Lower leg skin (tissue), 4 donors: ENCODE measurements around the gene ANKRD34A. TPM values are rescaled to one million over a fixed set of nuclear protein-coding genes. Genes with fewer than 3 reads are reported as not detected.

Source experiments
- DNase-seq, 2 donors: peaks; one replicate each; pipeline ENCODE4 v3.0.0-alpha.2; 2019; ENCODE audit warnings: low spot score in 2 of 2
- H3K4me3 ChIP-seq: fragments of 200-600 bp; sonication (generic); 2 replicates; pipeline ENCODE4 v1.5.1; 2017; ENCODE audit warnings: mild to moderate bottlenecking, low read depth; ENCODE audit not compliant: poor library complexity, severe bottlenecking
- POLR2A ChIP-seq, 2 donors: fragments of 450-650 bp; IDR thresholded peaks; one replicate each; pipeline ENCODE4 v1.6.1; 2016 to 2017; ENCODE audit warnings: antibody characterized with exemption in 2 of 2, mild to moderate bottlenecking in 1 of 2, moderate library complexity in 1 of 2
- WGBS, 2 donors: methylation state at CpG; one replicate each; pipeline ENCODE4 v1.1.5; 2018; 5-methylcytosine and 5-hydroxymethylcytosine counted together
- intact Hi-C: fragments of 100-400 bp; cut with DNase I; formaldehyde crosslinking; loops from one replicate; pipeline ENCODE4 v1.15.0; 2023; ENCODE audit warnings: low total_unique reads
- total RNA-seq, 4 donors: library from RNA; depleted of rRNA; stranded (reverse); fragments of >200 nt; gene quantifications; one replicate each; pipeline ENCODE4 v1.1.0, GENCODE V29; 2016
- TF ChIP-seq, protein P1 (sequence below), 3 donors: fragments of 450-650 bp; IDR thresholded peaks; one replicate each; pipeline ENCODE4 v1.5.1; 2016; ENCODE audit warnings: antibody characterized with exemption in 3 of 3, mild to moderate bottlenecking in 3 of 3, moderate library complexity in 2 of 3

Gene ANKRD34A
- total RNA-seq, 4 donors from 2014 or later, result 0.12 to 1.3 (median 0.39) TPM

DNA sequence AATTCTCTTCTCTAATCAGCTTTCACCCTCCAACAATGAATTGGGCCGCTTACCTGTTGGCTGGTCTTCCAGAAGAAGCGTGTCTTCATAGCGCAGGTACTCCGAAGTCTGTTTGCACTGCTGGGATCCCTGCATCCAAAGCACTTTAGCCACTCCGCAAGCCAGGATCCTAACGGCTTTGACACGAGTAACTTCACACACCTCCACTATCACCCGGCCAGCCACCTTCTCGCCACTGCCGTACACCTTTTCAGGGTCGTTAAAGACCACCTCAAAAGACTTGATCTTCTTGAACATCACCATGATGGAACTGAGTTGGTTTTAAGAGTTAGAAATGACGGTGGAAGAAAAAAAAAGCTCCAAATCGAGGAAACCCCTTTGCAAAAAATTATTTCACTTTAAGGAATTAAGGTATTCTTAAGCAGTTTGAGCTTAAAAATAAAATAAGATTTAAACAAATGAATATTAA lies 31.6 kb upstream of the ANKRD34A start:
- intact Hi-C loops, result no loop called here
- TF ChIP-seq POLR2A (IDR thresholded peaks at IDR 0.05), result no peak
- TF ChIP-seq, protein P1, sequence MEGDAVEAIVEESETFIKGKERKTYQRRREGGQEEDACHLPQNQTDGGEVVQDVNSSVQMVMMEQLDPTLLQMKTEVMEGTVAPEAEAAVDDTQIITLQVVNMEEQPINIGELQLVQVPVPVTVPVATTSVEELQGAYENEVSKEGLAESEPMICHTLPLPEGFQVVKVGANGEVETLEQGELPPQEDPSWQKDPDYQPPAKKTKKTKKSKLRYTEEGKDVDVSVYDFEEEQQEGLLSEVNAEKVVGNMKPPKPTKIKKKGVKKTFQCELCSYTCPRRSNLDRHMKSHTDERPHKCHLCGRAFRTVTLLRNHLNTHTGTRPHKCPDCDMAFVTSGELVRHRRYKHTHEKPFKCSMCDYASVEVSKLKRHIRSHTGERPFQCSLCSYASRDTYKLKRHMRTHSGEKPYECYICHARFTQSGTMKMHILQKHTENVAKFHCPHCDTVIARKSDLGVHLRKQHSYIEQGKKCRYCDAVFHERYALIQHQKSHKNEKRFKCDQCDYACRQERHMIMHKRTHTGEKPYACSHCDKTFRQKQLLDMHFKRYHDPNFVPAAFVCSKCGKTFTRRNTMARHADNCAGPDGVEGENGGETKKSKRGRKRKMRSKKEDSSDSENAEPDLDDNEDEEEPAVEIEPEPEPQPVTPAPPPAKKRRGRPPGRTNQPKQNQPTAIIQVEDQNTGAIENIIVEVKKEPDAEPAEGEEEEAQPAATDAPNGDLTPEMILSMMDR (IDR thresholded peaks at IDR 0.05), result no peak
- H3K4me3 ChIP-seq, result peak overlapping the region; percentile 75
- 0 to 1% methylated on average over 13 of the region's 13 CpGs for WGBS, 2 donors
- DNase-seq, result peak in 1 of 2 donors; percentile 85

DNA sequence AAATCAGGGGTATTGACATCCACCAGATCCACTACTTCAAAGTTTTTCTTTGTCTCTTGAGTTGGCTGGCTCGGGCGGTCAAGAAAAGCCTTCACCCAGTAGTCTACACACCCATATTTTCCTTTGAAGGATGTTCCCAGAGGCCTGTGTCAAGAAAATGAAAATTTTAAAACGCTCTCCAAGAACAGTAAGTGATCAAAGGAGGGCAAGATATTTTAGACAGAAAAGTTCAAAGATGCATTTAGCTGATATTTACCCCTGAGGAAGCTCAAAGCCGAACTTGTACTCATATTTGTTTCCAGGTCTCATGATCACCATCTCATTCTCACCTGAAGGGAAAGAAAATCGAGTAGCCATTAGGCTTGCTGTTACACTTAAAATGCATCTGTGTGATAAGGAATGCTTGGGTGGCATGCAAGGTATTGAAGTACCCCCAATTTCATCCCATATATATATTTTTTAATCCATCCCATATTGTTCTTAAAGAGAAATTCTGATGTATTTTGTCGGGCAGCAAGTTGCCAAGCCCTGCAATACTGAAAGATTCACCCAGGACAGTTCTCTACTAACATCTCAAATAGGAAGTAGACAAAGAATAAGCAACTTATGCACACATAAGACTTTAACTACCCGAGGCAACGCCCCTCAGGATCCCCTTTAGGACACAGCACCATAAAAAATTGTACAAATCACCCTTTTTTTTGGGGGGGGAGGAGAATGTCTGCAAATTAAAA lies 30.9 kb upstream of the ANKRD34A start:
- peak overlapping the region; percentile 75 for H3K4me3 ChIP-seq
- TF ChIP-seq, protein P1 (IDR thresholded peaks at IDR 0.05), result no peak
- no peak for TF ChIP-seq POLR2A (IDR thresholded peaks at IDR 0.05)
- 0 to 3% methylated on average over 8 of the region's 8 CpGs for WGBS, 2 donors
- peak in 1 of 2 donors; percentile 23 for DNase-seq
- intact Hi-C loops, result no loop called here

DNA sequence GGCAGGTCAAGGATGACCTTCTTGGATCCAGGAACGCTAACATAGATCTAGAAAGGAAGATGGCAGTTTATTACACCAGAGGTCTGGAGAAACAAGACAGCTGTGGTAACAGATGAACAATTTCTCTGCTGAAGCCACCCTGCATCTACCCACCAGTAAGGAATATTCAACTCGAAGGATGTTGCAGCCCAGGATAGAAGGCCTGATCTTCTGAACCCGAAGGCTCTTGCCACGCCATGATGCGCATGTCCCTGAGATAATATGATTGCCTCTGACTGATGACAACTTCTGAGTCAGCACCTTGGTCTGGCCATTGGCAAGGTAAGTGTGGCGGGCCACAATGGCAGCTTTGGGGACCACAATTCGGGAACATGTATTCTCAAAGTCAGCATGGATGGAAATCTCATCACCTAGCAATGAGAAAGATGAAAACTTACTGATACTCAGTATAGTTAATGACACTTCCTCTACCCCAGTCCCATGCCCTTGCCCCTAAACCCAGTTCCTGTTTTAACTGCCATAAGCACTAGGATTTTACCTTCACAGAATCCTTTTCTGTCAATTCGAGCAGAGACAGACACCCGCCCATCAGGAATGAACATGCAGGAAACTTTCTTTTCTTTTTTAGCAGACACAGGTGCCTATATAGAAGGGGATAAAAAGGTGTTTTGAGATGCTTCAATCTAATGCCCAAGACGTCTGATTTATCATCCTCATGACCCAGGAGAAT lies 30.2 kb upstream of the ANKRD34A start:
- DNase-seq, result no peak
- intact Hi-C loops, result no loop called here
- WGBS, 2 donors, result 16 to 23% methylated on average over 10 of the region's 10 CpGs
- H3K4me3 ChIP-seq, result peak overlapping the region; percentile 75
- TF ChIP-seq POLR2A (IDR thresholded peaks at IDR 0.05), result no peak
- TF ChIP-seq, protein P1 (IDR thresholded peaks at IDR 0.05), result no peak

DNA sequence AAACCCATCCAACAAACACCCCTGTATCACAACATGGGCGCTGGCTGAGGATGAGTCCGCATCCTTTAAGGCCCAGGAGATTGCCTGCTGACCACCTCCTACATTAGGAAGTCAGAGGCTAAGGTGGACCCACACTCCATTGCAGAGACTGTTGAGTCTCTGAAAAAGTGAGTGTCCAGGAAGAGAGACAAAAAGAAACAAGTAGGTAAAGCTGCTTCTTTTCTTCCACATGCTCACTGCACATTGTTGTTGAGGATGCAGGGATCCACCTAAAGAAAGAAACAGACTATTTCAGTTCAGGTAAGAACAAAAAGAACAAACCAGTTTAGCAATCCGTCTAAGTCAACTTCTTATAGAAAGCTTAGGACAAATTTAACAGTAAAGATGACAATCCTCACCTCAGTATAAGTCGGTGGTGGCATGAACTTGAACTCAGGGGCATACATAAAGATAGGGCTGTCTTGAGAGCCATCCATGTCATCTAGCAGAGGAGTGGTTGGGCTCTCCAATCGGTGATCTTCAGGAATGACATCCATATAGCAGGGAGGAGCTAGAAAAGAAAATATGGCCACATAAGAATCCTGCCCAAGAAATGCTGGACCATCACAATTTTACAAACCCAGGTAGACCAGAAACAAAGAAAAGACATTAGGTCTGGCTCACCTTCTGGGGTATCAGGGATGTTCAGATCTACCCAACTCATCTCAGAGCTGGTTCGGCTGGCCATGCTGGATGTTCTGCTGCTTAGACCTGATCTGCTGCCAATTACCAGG lies 29.4 kb upstream of the ANKRD34A start:
- peak overlapping the region; percentile 75 for H3K4me3 ChIP-seq
- TF ChIP-seq, protein P1 (IDR thresholded peaks at IDR 0.05), result no peak
- TF ChIP-seq POLR2A (IDR thresholded peaks at IDR 0.05), result no peak
- 24 to 26% methylated on average over 6 of the region's 6 CpGs for WGBS, 2 donors
- intact Hi-C loops, result no loop called here
- no peak for DNase-seq

DNA sequence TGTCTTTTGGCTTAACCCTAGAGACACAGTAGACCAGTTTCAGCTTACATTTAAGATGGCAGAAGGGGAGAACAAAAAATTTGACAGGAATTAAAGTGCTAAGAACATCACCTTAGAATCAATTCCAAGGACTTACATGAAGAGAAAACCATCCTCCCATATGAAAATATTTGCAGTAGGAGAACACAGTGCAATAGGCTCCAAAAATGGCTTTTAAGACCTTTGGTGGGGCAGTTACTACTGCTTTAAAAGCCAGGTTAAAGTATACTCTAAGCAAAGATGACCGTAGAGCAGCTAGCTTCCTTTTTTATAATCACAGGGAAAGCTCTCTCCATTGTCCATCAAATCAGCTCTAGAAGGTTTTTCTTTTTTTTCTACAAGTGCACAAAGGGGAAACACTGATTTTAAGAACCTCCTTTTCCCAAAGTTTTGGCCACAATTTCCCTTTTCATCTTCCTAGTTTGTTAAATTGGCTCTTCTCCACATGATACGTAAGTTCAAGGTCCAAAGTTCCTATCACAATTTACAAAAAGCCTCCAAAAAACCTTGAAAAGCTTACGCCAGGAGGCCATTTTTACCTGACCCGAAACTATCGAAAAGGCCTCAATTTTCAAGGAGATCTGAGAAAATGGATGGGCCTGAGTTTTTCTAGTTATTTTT lies 28.7 kb upstream of the ANKRD34A start:
- no peak for DNase-seq
- intact Hi-C loops, result no loop called here
- peak overlapping the region; percentile 75 for H3K4me3 ChIP-seq
- TF ChIP-seq, protein P1 (IDR thresholded peaks at IDR 0.05), result no peak
- no peak for TF ChIP-seq POLR2A (IDR thresholded peaks at IDR 0.05)
- 34 to 41% methylated on average over 5 of the region's 5 CpGs for WGBS, 2 donors
